ENCODE results near the gene PHF19.

GRCh38 chr9:120870206-120870605 is 6.8 kb downstream of the PHF19 start:
- TF ChIP-seq CTCF (IDR thresholded peaks at IDR 0.05; ENCODE audit: low read depth, low read length, poor library complexity, severe bottlenecking) (no peak), EZH2phosphoT487 (IDR thresholded peaks at IDR 0.05; ENCODE audit: borderline replicate concordance, low read length) (no peak)

Measured in DOHH2 (cell line).